HL-60 (cell line): ENCODE results near the gene UBR2.

Experiments used
- CTCF ChIP-seq: IDR thresholded peaks from one replicate; pipeline ENCODE4 v1.5.1; 2011; ENCODE audit warnings: low read length, control low read depth, inconsistent platforms; ENCODE audit not compliant: insufficient read depth
- GABPA ChIP-seq: IDR thresholded peaks from 2 replicates; pipeline ENCODE4 v1.6.1; 2012; ENCODE audit warnings: low read depth
- POLR2AphosphoS5 ChIP-seq: IDR thresholded peaks from 2 replicates; pipeline ENCODE4 v1.6.1; 2012; ENCODE audit warnings: low read depth
- REST ChIP-seq: IDR thresholded peaks from 2 replicates; pipeline ENCODE4 v1.6.1; 2012; ENCODE audit warnings: low read depth; ENCODE audit not compliant: insufficient replicate concordance

GRCh38 chr6:42627044-42627443 lies 63.2 kb downstream of the UBR2 start:
- TF ChIP-seq CTCF (no peak), POLR2AphosphoS5 (no peak), REST (no peak), GABPA (no peak)
